HG02588 (cell line): ENCODE results near the gene OPN4.

Experiments used
- ATAC-seq: cut with Tn5 transposase; IDR thresholded peaks from one replicate; pipeline ENCODE4 v1.9.1; 2021; ENCODE audit warnings: mild to moderate bottlenecking, moderate library complexity; ENCODE audit not compliant: unreplicated experiment

OPN4 gene

GRCh38 chr10:86646933-86647332 lies 7.4 kb upstream of the OPN4 start:
- ATAC-seq: no peak

- no peak for ATAC-seq
These were observed 6.3 kb upstream of the OPN4 start for GRCh38 chr10:86647773-86648703.

- ATAC-seq: no peak
These were observed 5.5 kb upstream of the OPN4 start for GRCh38 chr10:86648704-86649427.

- no peak for ATAC-seq
These were observed 4.7 kb upstream of the OPN4 start for GRCh38 chr10:86649471-86650150.

- ATAC-seq: no peak
These were observed 4.2 kb upstream of the OPN4 start for GRCh38 chr10:86650151-86650550.

GRCh38 chr10:86651021-86651471 lies 3.3 kb upstream of the OPN4 start:
- ATAC-seq: no peak

- ATAC-seq: no peak
These were observed 2.6 kb upstream of the OPN4 start for GRCh38 chr10:86651631-86652331.

GRCh38 chr10:86652361-86653202 lies 1.8 kb upstream of the OPN4 start:
- no peak for ATAC-seq

- no peak for ATAC-seq
These were observed 968 bp upstream of the OPN4 start for GRCh38 chr10:86653379-86653778.

- no peak for ATAC-seq
These were observed 360 bp upstream of the OPN4 start for GRCh38 chr10:86653987-86654386.

- no peak for ATAC-seq
These were observed 810 bp downstream of the OPN4 start for GRCh38 chr10:86655173-86655540.

- no peak for ATAC-seq
These were observed 1.2 kb downstream of the OPN4 start for GRCh38 chr10:86655596-86655995.

- no peak for ATAC-seq
These were observed 2.7 kb downstream of the OPN4 start for GRCh38 chr10:86657011-86657395.

GRCh38 chr10:86657396-86658011 lies 3.2 kb downstream of the OPN4 start:
- ATAC-seq: no peak

GRCh38 chr10:86658261-86658741 lies 4.0 kb downstream of the OPN4 start:
- no peak for ATAC-seq

GRCh38 chr10:86658751-86659150 lies 4.4 kb downstream of the OPN4 start:
- no peak for ATAC-seq

- no peak for ATAC-seq
These were observed 4.9 kb downstream of the OPN4 start for GRCh38 chr10:86659161-86659691.

- no peak for ATAC-seq
These were observed 5.5 kb downstream of the OPN4 start for GRCh38 chr10:86659721-86660453.
